ENCODE measurements around the gene CCDC88C.

CCDC88C gene

GRCh38 chr14:91367173-91368171 is 50.1 kb downstream of the CCDC88C start:
- DNase-seq (ENCODE audit: low read depth in 2 of 2) = no peak

DNA sequence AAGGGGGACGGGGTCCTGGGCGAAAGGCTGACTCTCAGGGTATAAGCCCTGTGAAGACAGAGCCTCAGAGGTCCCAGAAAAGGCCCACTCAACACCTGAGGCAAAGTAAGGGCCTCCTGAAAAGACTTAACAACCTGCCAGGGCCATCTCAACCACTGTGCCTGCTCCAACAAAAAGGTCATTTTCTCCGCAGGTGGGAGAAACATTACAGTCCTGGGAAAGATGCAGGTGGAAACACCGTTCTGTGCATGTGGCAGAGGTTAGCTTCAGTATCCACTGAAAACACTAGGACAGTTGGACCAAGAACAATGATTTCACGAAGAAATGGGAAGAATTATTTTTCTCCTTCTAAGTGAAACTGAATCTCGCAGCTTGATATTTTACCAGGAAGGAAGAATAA is 50.9 kb downstream of the CCDC88C start:
- DNase-seq (ENCODE audit: low read depth in 2 of 2) = no peak

DNA sequence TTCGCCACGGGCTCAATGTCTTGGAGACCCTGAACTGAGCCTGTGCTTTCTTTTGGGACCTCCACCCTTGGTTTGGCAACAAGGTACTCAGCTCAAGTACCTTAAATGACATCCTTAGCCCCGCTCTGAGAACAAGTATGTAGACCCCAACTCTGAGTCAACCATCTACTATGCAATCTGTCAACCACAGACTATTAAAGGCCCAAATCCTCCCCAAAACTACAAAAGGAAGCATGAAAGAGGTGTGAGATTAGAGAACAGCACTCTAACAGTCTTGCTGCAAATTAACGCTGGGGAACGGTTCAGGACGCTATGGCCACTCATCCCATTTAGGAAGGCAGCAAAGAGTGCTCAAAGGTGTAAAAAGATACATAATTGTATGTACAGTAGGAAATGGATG is 52.1 kb downstream of the CCDC88C start:
- DNase-seq (ENCODE audit: low read depth in 2 of 2) = no peak

DNA sequence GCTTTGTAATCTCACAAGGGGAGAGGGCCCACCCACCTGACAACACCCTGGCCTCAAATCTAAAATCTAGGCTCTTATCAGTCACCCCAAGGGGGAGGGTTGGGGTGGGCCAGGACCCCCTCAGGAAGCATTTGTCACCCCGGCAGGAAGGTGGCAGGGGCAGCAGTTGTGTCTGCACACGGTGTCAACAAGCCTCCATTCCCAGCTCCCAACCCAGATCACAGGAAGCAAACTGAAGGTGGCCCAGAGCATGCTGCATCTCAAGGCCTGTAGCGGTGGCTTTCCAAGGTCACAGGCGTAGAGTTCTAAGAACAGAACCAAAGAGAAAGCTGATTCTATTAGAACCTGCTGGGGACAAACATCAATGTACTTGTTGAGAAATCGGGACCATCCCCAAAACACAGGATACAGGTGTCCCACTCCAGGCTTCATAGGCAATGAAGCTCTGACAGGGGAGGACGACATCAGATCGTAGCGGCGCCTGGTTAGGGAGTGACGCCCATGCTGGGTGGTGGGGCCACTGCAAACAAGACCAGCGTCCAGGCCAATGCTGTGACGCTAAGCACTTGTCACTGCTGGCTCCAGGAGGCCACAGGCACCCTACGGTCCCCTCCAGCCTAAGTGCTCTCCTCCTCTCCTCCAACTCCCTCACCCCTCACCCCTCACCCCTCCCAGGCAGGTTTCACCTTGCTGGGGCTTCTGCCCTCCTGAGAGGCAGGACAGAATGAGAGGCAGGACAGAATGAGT is 52.9 kb downstream of the CCDC88C start:
- no peak for DNase-seq (ENCODE audit: low read depth in 2 of 2)

- no peak for DNase-seq (ENCODE audit: low read depth in 2 of 2)
These were observed 53.7 kb downstream of the CCDC88C start for GRCh38 chr14:91363776-91364523.

GRCh38 chr14:91361233-91361811 is 56.3 kb downstream of the CCDC88C start:
- DNase-seq (ENCODE audit: low read depth in 2 of 2) = no peak

DNA sequence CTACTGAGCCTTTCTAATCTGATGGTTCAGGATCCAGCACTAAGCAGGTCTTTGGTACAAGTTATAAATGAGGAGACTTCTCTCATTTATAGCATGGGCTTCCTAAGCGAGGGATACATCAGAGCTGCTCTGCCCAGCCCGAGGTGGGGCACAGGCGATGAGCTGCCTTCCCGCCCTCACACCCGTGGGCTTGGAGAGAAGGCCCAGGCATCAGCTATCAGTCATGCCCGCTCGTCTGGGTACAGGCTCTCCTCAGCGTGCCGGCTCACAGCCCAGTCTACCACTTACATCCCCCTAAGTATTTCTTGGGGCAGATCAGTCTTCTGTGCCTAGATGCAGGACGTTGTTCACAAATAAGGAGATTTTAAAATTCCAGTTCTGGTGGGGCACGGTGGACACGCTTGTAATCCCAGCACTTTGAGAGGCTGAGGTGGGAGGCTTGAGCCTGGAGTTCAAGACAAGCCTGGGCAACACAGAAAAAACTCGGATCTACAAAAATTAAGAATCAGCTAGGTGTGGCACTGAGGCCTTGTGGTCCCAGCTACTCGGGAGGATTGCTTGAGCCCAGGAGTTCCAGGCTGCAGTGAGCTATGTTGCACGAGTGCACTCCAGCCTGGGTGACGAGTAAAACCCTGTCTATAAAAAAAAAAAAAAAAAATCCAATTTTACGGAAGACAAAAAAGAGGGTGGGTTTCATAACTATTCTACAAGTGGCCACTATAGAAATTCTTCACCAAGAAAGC is 57.0 kb downstream of the CCDC88C start:
- no peak for DNase-seq (ENCODE audit: low read depth in 2 of 2)

DNA sequence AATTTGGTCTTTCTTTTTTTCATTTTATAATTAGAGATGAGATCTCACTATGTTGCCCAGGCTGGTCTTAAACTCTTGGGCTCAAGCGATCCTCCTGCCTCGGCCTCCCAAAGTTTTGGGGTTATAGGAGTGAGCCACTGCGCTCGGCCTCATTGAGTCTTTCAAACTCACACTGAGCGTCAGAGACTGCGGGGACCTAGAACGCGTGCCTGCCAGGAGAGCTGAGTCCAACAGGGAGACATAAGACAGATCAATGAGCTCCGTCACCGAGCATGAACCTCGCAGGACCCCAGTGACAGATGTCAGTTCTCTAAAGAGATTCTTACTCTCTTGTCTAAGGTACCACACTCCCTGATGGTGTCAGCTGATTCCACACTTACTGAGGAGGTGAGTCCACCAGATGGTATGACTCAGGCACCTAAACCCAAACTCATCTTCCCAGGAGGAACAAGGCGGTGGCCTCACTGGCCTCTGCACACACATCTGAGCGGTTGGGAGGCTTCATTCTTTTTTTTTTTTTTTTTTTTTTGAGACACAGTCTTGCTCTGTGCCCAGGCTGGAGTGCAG is 58.9 kb downstream of the CCDC88C start:
- DNase-seq (ENCODE audit: low read depth in 2 of 2) = no peak

GRCh38 chr14:91358025-91358319 is 59.6 kb downstream of the CCDC88C start:
- no peak for DNase-seq (ENCODE audit: low read depth in 2 of 2)

DNA sequence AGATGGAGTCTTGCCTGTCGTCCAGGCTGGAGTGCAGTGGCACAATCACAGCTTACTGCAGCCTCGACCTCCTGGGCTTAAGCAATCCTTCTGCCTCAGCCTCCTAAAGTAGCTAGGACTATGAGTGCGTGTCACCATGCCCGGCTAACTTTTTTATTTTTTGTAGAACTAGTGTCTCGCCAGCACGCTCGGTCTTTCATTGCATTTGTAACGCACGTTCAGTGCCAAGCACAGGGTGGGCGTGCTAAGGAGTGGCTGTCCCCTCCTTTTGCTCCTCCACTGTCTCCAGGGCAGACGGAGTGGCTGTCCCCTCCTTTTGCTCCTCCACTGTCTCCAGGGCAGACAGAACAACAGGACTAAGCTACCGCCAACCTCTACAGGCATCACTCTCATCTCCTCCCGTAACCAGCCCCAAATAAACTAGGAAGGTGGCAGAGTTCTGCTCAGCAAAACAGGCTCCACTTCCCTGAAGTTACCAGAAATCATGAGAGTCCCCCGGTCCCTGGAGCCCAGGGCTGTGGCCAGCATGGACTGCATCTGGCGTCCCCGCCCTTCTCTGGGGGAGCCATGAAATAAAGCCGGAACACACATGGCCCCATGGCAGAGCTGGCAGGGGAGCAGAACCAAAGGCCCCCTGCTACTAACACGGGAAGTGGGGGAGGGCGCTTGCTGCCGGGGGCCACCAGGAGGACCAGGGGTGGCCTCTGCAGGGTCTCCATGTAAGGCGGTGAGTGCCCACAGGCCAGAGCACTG is 60.2 kb downstream of the CCDC88C start:
- DNase-seq (ENCODE audit: low read depth in 2 of 2) = no peak

GRCh38 chr14:91356181-91356763 is 61.3 kb downstream of the CCDC88C start:
- no peak for DNase-seq (ENCODE audit: low read depth in 2 of 2)

GRCh38 chr14:91354979-91355685 is 62.5 kb downstream of the CCDC88C start:
- peak in 1 of 2 donors; percentile 43 for DNase-seq (ENCODE audit: low read depth in 2 of 2)

DNA sequence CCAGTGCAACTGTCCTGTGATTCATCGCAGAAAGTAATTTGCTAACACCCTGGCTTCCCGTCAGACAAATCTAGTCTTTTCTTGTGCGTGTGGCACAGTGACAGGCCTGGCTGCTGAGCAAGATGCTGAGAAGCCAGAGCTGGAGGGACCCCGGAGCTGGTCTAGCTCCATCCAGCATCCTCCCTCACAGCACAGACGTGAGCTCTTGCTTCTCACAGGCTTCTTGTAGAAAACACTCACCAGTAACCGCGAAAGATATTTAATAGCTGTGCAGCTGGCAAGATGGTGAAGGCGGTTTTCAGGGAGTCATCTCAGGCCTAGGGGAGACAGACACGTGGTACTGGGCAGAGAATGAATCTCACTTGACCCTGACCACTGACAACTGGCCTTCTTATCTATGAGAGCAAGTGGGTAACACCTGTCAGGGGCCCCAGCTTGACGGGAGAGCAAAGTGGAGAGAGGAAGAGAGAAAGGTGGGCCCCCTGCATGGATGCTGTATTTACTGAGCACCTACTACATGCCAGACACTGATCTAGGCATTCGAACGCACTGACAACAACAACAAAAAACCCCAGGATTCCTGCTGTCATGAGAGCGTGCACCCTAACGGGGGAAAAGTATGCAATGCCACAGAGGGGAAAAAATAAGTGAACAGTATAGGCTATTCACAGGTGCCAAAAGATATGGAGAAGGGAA is 63.3 kb downstream of the CCDC88C start:
- DNase-seq (ENCODE audit: low read depth in 2 of 2) = no peak

GRCh38 chr14:91352728-91353692 is 64.6 kb downstream of the CCDC88C start:
- DNase-seq (ENCODE audit: low read depth in 2 of 2) = no peak

DNA sequence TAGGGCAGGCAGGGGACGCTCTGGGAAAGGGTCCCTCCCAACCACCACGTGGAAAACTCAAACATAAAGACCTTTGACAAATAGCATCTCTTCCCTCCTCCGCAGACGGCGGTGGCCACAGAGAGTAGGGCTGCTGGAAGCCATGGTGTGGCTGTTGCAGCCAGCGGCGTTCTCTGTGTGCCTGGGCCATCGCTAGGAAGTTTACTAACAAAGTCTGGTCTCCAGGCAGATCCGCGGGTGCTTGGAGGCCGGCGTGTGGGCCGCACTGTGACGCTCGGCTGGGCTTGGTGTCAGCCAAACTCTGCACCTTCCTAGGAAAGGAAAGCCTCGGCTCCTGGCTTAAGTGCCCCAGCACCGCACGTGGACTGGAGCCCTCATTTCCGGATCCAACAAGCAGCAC is 65.6 kb downstream of the CCDC88C start:
- no peak for DNase-seq (ENCODE audit: low read depth in 2 of 2)

DNA sequence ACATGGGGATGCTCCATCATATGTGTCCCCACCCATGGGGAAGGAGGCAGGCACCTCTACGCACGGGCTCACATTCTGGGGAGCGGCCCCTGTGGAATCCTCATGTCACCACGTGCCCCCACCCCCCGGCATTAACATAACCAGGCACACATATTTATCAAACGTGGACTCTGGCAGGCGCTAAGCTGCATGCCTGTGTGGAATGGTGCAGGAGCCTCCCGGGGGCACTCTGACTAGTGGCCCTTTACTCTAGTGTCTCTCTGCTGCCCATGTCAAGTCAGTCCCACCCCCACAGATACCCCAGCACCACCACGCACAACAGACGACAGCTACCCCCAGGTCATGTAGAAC is 66.1 kb downstream of the CCDC88C start:
- DNase-seq (ENCODE audit: low read depth in 2 of 2) = no peak

DNA sequence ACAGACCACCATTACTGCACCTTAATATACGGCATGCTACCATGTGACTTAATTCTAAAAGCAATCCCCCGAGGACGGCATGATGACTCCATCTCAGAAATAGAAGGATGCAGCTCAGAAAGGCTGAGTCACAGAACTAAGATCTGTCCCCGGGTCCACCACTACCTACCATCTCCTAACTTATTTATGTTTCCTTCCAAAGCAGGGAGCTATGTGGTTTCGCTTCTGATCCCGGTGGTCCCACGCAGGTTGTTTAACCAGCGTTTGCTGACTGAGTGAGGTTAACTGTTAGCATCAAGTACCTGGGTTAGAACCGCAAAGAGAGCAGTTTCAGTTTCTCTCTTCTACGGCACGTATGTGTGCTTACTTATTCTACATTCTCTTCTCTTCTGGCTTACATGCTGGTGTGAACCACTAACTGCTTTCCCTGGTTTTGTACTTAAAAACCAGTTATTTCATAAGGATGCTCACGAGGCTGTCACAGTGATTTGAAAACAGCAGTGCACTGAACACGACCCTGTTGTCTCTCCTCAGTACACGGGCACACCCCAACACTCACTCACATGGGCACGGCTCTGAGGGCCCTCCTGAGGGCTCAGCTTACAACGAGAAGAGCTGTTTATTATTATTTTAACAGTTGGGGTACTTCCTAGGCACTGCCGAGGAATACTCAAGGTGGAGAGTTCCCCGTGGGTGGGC is 66.7 kb downstream of the CCDC88C start:
- peak in 1 of 2 donors; percentile 57 for DNase-seq (ENCODE audit: low read depth in 2 of 2)

Measured in stimulated activated CD8-positive, alpha-beta memory T cell treated with anti-CD3 and anti-CD28 coated beads, Interleukin-15, amount 100 ng/mL, for 4 hours (primary cell).